Esophagus squamous epithelium (tissue), 5 donors: ENCODE results near the gene ADIPOQ. TPM values are rescaled to one million over a fixed set of nuclear protein-coding genes. Genes with fewer than 3 reads are reported as not detected.

Experiments
- DNase-seq: peaks from one replicate; lab custom pipeline; 2025; lab: John Stamatoyannopoulos, UW
- H3K27ac ChIP-seq, 4 donors: fragments of 200-600 bp; sonication (generic); one replicate each; pipeline ENCODE4 v1.5.1; 2016 to 2019; ENCODE audit warnings: mild to moderate bottlenecking in 1 of 4
- H3K27me3 ChIP-seq, 4 donors: fragments of 200-600 bp; sonication (generic); 1 replicate in 3 of 4; 2 replicates in 1 of 4; pipeline versions ENCODE4 v1.5.1 to v1.6.0; 2017 to 2021; ENCODE audit warnings: antibody characterized with exemption in 1 of 4
- H3K36me3 ChIP-seq, 3 donors: fragments of 200-600 bp; sonication (generic); one replicate each; pipeline ENCODE4 v1.5.1; 2016 to 2019
- H3K4me1 ChIP-seq, 3 donors: fragments of 200-600 bp; sonication (generic); one replicate each; pipeline ENCODE4 v1.5.1; 2017 to 2019
- H3K4me3 ChIP-seq, 4 donors: fragments of 200-600 bp; sonication (generic); 1 replicate in 3 of 4; 2 replicates in 1 of 4; pipeline ENCODE4 v1.5.1; 2016 to 2019; ENCODE audit warnings: mild to moderate bottlenecking in 2 of 4, moderate library complexity in 1 of 4
- H3K9me3 ChIP-seq, 3 donors: fragments of 200-600 bp; sonication (generic); one replicate each; pipeline ENCODE4 v1.5.1; 2016 to 2019
- CTCF ChIP-seq, 6 experiments: fragments of 450-650 bp in 4 of 6; fragments of 200-600 bp in 2 of 6; sonication (generic) in 2 of 6; IDR thresholded peaks; one replicate each; pipeline ENCODE4 v1.5.1; 2016 to 2019; ENCODE audit warnings: antibody characterized with exemption in 6 of 6, mild to moderate bottlenecking in 4 of 6, moderate library complexity in 4 of 6
- POLR2A ChIP-seq, 4 donors: fragments of 450-650 bp; IDR thresholded peaks; one replicate each; pipeline ENCODE4 v1.6.1; 2017; ENCODE audit warnings: antibody characterized with exemption in 4 of 4, mild to moderate bottlenecking in 4 of 4, moderate library complexity in 3 of 4
- WGBS, 2 donors: methylation state at CpG; one replicate each; pipeline ENCODE4 v1.1.5; 2018; 5-methylcytosine and 5-hydroxymethylcytosine counted together
- intact Hi-C: fragments of 100-400 bp; cut with DNase I; formaldehyde crosslinking; loops from one replicate; pipeline ENCODE4 v1.15.0; 2022
- total RNA-seq, 4 donors: library from RNA; depleted of rRNA; stranded (reverse); fragments of >200 nt; gene quantifications; one replicate each; pipeline ENCODE4 v1.1.0, GENCODE V29; 2016
- donor health status: DM: yes; HTN: yes; CAD: no.

The ADIPOQ gene
- total RNA-seq, 4 donors from 2014 or later, result not detected

GRCh38 chr3:186823386-186823785 is 19.1 kb upstream of the ADIPOQ start:
- peaks cover 0 to 54% (median 19%) of the 10 kb centered on the region in 4 donors for H3K27me3 ChIP-seq
- peaks cover 7 to 32% (median 17%) of the 10 kb centered on the region in 3 donors for H3K4me1 ChIP-seq
- no peaks in the 10 kb centered on the region for H3K9me3 ChIP-seq
- intact Hi-C loops, result no loop called here
- 71 to 72% methylated on average over 2 of the region's 2 CpGs for WGBS, 2 donors
- no peak overlapping the region for H3K4me3 ChIP-seq
- no peak overlapping the region for H3K27ac ChIP-seq
- no peak for DNase-seq
- H3K36me3 ChIP-seq, result no peaks in the 10 kb centered on the region
- TF ChIP-seq POLR2A (IDR thresholded peaks at IDR 0.05) (no peak), CTCF (IDR thresholded peaks at IDR 0.05) (no peak)

GRCh38 chr3:186824430-186825139 is 17.9 kb upstream of the ADIPOQ start:
- Histone ChIP-seq H3K4me3 (no peak overlapping the region), H3K36me3 (no peaks in the 10 kb centered on the region), H3K27ac (no peak overlapping the region), H3K27me3 (peaks cover 4 to 66% (median 26%) of the 10 kb centered on the region in 4 donors), H3K9me3 (no peaks in the 10 kb centered on the region), H3K4me1 (peaks cover 7 to 36% (median 17%) of the 10 kb centered on the region in 3 donors)
- whole genome bisulfite sequencing, 2 donors, result 45% methylated on average over 4 of the region's 18 CpGs; no CpG with 5 or more reads in 1 of the 2 donors
- TF ChIP-seq CTCF (IDR thresholded peaks at IDR 0.05), result no peak
- no peak for TF ChIP-seq POLR2A (IDR thresholded peaks at IDR 0.05)
- intact Hi-C loops, result no loop called here
- no peak for DNase-seq

- no peaks in the 10 kb centered on the region for H3K36me3 ChIP-seq
- intact Hi-C loops, result no loop called here
- H3K4me1 ChIP-seq, result peaks cover 7 to 36% (median 17%) of the 10 kb centered on the region in 3 donors
- peak overlapping the region in 1 of 4 donors; percentile 28 for H3K4me3 ChIP-seq
- peaks cover 4 to 73% (median 30%) of the 10 kb centered on the region in 4 donors for H3K27me3 ChIP-seq
- no peak overlapping the region for H3K27ac ChIP-seq
- WGBS, 2 donors, result 9% methylated on average over 7 of the region's 23 CpGs; no CpG with 5 or more reads in 1 of the 2 donors
- H3K9me3 ChIP-seq, result no peaks in the 10 kb centered on the region
- DNase-seq, result no peak
- no peak for TF ChIP-seq CTCF (IDR thresholded peaks at IDR 0.05)
- no peak for TF ChIP-seq POLR2A (IDR thresholded peaks at IDR 0.05)
These were observed 17.2 kb upstream of the ADIPOQ start for GRCh38 chr3:186825294-186825821.

GRCh38 chr3:186825872-186826409 is 16.6 kb upstream of the ADIPOQ start:
- Histone ChIP-seq H3K27ac (no peak overlapping the region), H3K27me3 (peaks cover 4 to 79% (median 30%) of the 10 kb centered on the region in 4 donors), H3K4me3 (no peak overlapping the region), H3K4me1 (peaks cover 7 to 36% (median 17%) of the 10 kb centered on the region in 3 donors), H3K9me3 (no peaks in the 10 kb centered on the region), H3K36me3 (no peaks in the 10 kb centered on the region)
- no peak for DNase-seq
- WGBS, 2 donors, result 34 to 44% methylated on average over 8 to 10 of the region's 11 CpGs
- no peak for TF ChIP-seq CTCF (IDR thresholded peaks at IDR 0.05)
- TF ChIP-seq POLR2A (IDR thresholded peaks at IDR 0.05), result no peak
- intact Hi-C loops, result no loop called here
